Suprapubic skin (tissue), 4 donors: ENCODE data around the gene RAB44. TPM values are rescaled to one million over a fixed set of nuclear protein-coding genes. Genes with fewer than 3 reads are reported as not detected.

Source experiments
- DNase-seq, 2 donors: peaks; one replicate each; pipeline ENCODE4 v3.0.0-alpha.2; 2019; ENCODE audit warnings: low spot score in 2 of 2
- H3K27ac ChIP-seq: fragments of 200-600 bp; sonication (generic); one replicate; pipeline ENCODE4 v1.5.1; 2019
- H3K27me3 ChIP-seq: fragments of 200-600 bp; sonication (generic); one replicate; pipeline ENCODE4 v1.5.1; 2019
- H3K36me3 ChIP-seq: fragments of 200-600 bp; sonication (generic); one replicate; pipeline ENCODE4 v1.5.1; 2019
- H3K4me1 ChIP-seq: fragments of 200-600 bp; sonication (generic); one replicate; pipeline ENCODE4 v1.5.1; 2019
- H3K4me3 ChIP-seq: fragments of 200-600 bp; sonication (generic); one replicate; pipeline ENCODE4 v1.5.1; 2019; ENCODE audit warnings: mild to moderate bottlenecking
- H3K9me3 ChIP-seq: fragments of 200-600 bp; sonication (generic); one replicate; pipeline ENCODE4 v1.5.1; 2019
- CTCF ChIP-seq, 2 donors: fragments of 200-600 bp in 1 of 2; fragments of 450-650 bp in 1 of 2; sonication (generic) in 1 of 2; IDR thresholded peaks; one replicate each; pipeline ENCODE4 v1.5.1; 2016 to 2019; ENCODE audit warnings: antibody characterized with exemption in 2 of 2, mild to moderate bottlenecking in 1 of 2, moderate library complexity in 1 of 2
- EP300 ChIP-seq: sonication (generic); formaldehyde crosslinking; IDR thresholded peaks from one replicate; pipeline ENCODE4 v1.6.1; 2017; ENCODE audit warnings: antibody characterized with exemption
- POLR2A ChIP-seq, 2 donors: fragments of 450-650 bp; IDR thresholded peaks; one replicate each; pipeline ENCODE4 v1.6.1; 2017; ENCODE audit warnings: antibody characterized with exemption in 2 of 2, mild to moderate bottlenecking in 2 of 2, moderate library complexity in 2 of 2
- POLR2AphosphoS5 ChIP-seq, 3 donors: sonication (generic); formaldehyde crosslinking; IDR thresholded peaks; one replicate each; pipeline ENCODE4 v1.6.1; 2017; ENCODE audit warnings: antibody characterized with exemption in 3 of 3
- WGBS: methylation state at CpG from one replicate; pipeline ENCODE4 v1.1.5; 2018; 5-methylcytosine and 5-hydroxymethylcytosine counted together
- total RNA-seq, 4 donors: library from RNA; depleted of rRNA; stranded (reverse); fragments of >200 nt; gene quantifications; one replicate each; pipeline ENCODE4 v1.1.0, GENCODE V29; 2016

The RAB44 gene
- total RNA-seq, 4 donors from 2014 or later: 0.16 to 1.1 (median 0.17) TPM; not detected in 1

- no peak for TF ChIP-seq POLR2A (IDR thresholded peaks at IDR 0.05)
- TF ChIP-seq POLR2AphosphoS5 (IDR thresholded peaks at IDR 0.05): no peak
- TF ChIP-seq CTCF (IDR thresholded peaks at IDR 0.05): no peak
- no peak for TF ChIP-seq EP300
- no peaks in the 10 kb centered on the region for H3K36me3 ChIP-seq
- no peaks in the 10 kb centered on the region for H3K27me3 ChIP-seq
- peaks cover 40% of the 10 kb centered on the region for H3K4me1 ChIP-seq
- peak overlapping the region; percentile 97 for H3K4me3 ChIP-seq
- peak overlapping the region; percentile 100 for H3K27ac ChIP-seq
- WGBS: 42% methylated on average over 7 of the region's 7 CpGs
- no peak for DNase-seq
- no peaks in the 10 kb centered on the region for H3K9me3 ChIP-seq
These were observed 20.4 kb upstream of the RAB44 start for GRCh38 chr6:36677059-36677749.

- H3K4me1 ChIP-seq: peaks cover 48% of the 10 kb centered on the region
These were observed 19.7 kb upstream of the RAB44 start for GRCh38 chr6:36677753-36678487.

GRCh38 chr6:36678488-36679042 lies 19.1 kb upstream of the RAB44 start, which contains the start of gene CDKN1A:
CDKN1A (plus strand) TSS chr6:36678714; CDS start chr6:36684102, 5,388 bp downstream.
- Histone ChIP-seq H3K4me1 (peaks cover 54% of the 10 kb centered on the region), H3K36me3 (peaks cover 2% of the 10 kb centered on the region), H3K27me3 (no peaks in the 10 kb centered on the region), H3K4me3 (peak within 1 kb of the TSS; percentile 97), H3K9me3 (no peaks in the 10 kb centered on the region), H3K27ac (peak within 1 kb of the TSS; percentile 100)
- DNase-seq: peak; percentile 93 to 95
- TF ChIP-seq POLR2A (IDR thresholded peaks at IDR 0.05): peak; percentile 95 to 100
- TF ChIP-seq CTCF (IDR thresholded peaks at IDR 0.05): no peak
- peak; percentile 94 to 98 (median 97) for TF ChIP-seq POLR2AphosphoS5 (IDR thresholded peaks at IDR 0.05)
- no peak for TF ChIP-seq EP300
- 0% methylated on average over 19 of the region's 63 CpGs for WGBS

More at GRCh38 chr6:36677753-36678487, 19.7 kb upstream of the RAB44 start:
- no peak for DNase-seq
- 10% methylated on average over 10 of the region's 10 CpGs for WGBS
- no peaks in the 10 kb centered on the region for H3K27me3 ChIP-seq
- H3K4me3 ChIP-seq: peak overlapping the region; percentile 97
- no peaks in the 10 kb centered on the region for H3K9me3 ChIP-seq
- TF ChIP-seq CTCF (IDR thresholded peaks at IDR 0.05): no peak
- no peak for TF ChIP-seq POLR2AphosphoS5 (IDR thresholded peaks at IDR 0.05)
- no peak for TF ChIP-seq EP300
- peak overlapping the region; percentile 100 for H3K27ac ChIP-seq
- H3K36me3 ChIP-seq: no peaks in the 10 kb centered on the region

GRCh38 chr6:36679043-36679833 lies 18.4 kb upstream of the RAB44 start:
- DNase-seq: peak; percentile 94 to 95
- H3K27me3 ChIP-seq: no peaks in the 10 kb centered on the region
- 0% methylated on average over 7 of the region's 61 CpGs for WGBS
- peaks cover 9% of the 10 kb centered on the region for H3K36me3 ChIP-seq
- H3K4me1 ChIP-seq: peaks cover 61% of the 10 kb centered on the region
- no peaks in the 10 kb centered on the region for H3K9me3 ChIP-seq
- TF ChIP-seq POLR2A (IDR thresholded peaks at IDR 0.05): peak in 1 of 2 donors; percentile 75
- no peak for TF ChIP-seq CTCF (IDR thresholded peaks at IDR 0.05)
- peak; percentile 49 to 95 (median 83) for TF ChIP-seq POLR2AphosphoS5 (IDR thresholded peaks at IDR 0.05)
- TF ChIP-seq EP300: peak; percentile 63
- H3K27ac ChIP-seq: peak overlapping the region; percentile 100
- H3K4me3 ChIP-seq: peak overlapping the region; percentile 97
